HG02610 (cell line): ENCODE data around the gene TTLL5.
"Not testable (repeated sequence)": the region's sequence is repeated elsewhere in the genome, so short reads cannot be mapped to it uniquely, and the experiment has no call there.

Source experiments
- ATAC-seq: cut with Tn5 transposase; IDR thresholded peaks from one replicate; pipeline ENCODE4 v1.9.1; 2021; ENCODE audit warnings: mild to moderate bottlenecking, moderate library complexity; ENCODE audit not compliant: unreplicated experiment

Gene TTLL5

GRCh38 chr14:75831455-75831854 is 170.4 kb downstream of the TTLL5 start:
- ATAC-seq: no peak

DNA sequence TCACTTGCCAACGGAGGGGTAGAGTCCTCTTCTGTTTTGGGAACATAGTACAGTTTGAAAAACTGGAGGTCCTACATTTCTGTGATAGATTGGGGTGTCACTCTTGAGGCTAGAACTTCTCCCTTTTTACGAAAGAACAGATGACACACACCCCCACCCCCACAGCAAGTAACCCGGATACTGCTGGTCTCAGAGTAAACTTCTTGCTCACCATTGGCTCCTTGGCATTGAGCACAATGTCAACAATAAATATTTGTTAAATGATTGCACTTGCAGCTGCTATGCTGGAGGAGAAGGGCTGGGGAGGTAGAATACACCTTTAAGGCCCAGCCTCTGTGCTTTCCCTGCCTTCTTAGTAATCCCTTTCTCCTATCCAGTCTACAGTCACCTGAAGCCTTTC is 170.9 kb downstream of the TTLL5 start:
- no peak for ATAC-seq

GRCh38 chr14:75832621-75833297 is 171.7 kb downstream of the TTLL5 start:
- no peak for ATAC-seq

GRCh38 chr14:75833326-75834020 is 172.4 kb downstream of the TTLL5 start:
- ATAC-seq: no peak

DNA sequence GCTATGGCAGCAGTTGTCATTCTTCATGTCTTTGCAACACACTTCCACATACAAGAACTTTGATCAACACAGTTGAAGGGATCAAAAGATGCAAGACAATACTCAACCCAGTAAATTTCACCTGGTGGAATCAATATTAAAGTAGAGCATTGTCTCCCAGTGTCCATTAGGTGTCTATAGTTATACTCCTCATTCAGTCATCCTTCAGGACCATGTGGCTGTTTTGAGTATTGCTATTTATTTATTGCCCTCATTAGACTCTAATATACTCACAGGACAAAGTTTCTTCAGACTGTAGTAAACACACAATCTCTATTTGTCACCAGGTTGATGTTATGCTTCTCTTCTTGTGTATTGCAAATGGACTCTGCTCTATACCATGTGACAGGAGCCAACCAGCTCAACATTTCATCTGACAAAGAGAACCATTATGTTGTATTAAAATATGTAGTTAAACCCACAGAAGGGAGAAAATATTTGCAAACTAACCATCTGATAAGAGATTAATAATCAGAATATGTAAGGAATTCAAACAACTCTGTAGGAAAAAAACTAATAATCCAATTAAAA is 174.2 kb downstream of the TTLL5 start:
- no peak for ATAC-seq

DNA sequence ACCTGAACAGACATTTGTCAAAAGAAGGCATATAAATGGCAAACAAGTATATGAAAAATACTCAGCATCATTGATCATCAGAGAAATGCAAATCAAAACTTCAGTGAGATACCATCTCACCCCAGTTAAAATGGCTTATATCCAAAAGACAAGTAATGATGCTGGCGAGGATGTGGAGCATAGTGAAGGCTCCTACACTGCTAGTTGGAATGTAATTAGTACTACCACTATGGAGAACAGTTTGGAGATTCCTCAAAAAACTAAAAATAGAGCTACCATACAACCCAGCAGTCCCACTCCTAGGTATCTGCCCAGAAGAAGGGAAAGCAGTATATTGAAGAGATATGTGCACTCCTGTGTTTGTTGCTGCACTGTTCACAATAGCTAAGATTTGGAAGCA is 174.7 kb downstream of the TTLL5 start:
- ATAC-seq: no peak

DNA sequence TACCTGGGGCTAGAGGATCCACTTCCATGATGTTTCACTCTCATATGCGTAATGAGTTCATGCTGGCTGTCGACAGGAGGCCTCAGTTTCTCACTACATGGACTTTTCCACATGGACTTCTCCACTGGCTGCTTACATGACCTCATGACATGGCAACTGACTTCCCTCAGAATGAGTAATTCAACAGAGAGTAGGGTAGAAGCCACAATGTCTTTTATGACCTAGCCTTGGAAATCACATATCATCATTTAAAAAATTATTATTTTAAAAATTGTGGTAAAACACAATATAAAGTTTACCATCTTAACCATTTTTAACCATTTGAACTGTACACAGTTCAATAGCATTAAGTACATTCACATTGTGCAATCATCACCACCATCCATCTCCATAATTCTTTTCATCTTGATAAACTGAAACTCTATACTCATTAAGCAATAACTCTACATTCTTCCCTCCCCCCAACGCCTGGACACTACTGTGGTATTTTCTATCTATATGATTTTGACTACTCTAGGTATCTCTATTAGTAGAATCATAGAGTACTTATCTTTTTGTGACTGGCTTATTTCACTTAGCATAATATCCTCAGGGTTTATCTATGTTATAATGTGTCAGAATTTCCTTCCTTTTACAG is 176.2 kb downstream of the TTLL5 start:
- no peak for ATAC-seq

DNA sequence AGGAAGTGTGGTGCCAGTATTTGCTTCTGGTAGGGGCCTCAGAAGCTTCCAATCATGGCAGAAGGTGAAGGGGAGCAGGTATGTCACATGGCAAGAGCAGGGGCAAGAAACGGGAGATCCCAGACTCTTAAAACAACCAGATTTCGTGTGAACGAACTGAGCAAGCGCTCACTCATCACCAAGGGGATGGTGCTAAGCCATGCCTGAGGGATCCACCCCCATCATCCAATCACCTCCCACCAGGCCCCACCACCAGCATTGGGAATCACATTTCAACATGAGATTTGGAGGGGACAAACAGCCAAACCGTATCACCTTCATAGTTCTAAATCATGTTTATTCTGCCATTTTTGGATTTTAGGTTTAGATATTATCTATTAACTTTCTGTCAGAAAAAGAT is 179.9 kb downstream of the TTLL5 start:
- ATAC-seq: no peak

DNA sequence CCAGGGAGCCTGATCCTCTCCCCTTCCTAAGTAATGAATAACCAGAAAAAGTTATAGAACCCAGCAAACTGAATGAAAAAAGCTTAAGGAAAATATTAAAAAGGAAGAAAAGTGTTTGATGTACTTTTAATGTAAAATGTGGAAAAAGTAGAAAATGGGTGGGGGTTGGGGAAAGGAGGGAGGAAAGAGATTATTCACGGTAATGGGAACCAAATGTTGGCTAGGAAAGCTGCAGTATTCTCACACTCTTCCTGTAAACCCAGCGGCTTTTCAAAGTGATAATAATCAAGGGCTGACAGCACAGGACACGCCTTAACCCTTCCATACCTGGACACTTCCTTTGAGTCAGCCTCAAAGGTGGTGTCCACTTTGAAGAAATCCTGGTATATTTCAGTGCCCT is 181.5 kb downstream of the TTLL5 start:
- ATAC-seq: no peak

DNA sequence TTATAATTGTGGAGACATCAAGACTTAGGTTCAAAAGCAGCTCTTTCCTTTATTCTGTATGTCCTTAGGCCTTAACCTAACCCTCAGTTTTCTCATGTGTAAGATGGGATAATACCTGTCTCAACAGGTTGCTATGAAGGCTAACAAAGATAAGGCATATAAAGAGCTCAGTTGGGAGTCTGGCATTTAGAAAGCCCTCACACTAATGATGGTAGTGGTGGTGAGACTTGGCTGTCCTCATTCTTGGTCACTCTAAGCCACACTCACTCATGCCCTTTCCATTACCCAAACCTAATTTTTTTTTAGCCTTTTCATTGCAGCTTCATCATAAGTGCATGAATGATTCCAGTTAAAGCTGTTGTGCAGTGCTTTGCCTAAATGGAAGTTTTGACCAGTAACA is 183.4 kb downstream of the TTLL5 start:
- ATAC-seq: no peak

DNA sequence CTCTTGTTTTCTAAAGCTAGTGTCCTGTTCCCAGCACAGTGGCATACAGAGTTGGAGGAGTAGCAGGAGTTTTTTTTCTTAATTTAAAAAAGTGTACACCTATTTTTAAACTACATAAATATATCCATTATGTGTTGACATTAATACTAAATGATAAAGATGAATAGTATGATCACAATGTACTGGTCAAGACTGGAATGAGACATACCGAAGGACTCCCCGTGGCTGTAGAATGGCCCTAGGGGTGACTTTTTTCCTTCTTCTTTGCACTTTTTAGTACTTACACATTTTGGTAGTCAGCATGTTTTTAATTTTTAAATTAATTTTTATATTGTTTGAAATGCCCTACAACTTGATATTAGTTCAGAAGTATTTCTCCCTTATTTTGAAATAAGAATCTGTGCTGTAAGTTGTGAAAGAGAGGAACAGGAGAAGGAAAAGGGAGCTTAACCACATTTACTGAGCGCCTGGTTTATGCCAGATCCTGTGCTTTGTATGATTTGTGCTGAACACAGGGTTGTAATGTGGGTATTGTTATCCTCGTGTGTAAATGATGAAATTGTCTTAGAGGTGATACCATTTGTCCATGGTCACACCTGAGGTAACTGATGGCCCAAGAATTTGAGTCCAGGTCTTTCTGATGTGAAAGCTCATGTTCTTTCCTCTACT is 184.2 kb downstream of the TTLL5 start:
- no peak for ATAC-seq

DNA sequence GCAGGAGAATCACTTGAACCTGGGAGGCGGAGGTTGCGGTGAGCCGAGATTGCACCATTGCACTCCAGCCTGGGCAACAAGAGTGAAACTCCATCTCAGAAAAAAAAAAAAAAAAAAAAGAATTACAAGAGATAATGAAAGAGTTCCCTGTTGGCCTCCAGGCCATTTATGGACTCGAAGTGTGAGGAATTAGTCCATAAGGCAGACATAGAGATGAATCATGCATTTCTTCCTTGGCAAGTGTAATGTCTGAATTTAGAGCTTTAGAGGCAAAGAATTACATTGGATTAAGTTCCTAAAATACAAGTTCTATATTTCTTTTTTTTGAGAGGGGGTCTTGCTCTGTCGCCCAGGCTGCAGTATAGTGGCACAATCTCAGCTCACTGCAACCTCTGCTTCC is 185.6 kb downstream of the TTLL5 start:
- ATAC-seq: not testable (repeated sequence)

DNA sequence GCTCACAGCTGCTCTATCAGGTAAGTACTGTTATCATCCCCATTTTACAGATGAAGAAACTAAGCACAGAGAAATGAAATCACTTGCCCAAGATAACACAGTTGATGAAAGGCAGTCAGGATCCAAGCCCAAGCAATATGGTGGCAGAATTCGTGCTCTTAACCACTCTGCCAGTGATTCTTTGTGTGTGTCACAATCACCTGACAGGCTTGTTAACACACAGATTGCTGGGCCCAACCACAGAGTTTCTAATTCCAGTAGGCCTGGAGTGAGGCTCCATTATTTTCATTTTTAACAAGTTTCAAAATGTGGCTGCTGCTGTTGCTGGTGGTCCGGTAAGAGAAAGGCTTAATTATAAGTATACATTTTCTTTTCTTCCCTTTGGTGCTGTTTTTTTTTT is 186.5 kb downstream of the TTLL5 start:
- ATAC-seq: no peak

DNA sequence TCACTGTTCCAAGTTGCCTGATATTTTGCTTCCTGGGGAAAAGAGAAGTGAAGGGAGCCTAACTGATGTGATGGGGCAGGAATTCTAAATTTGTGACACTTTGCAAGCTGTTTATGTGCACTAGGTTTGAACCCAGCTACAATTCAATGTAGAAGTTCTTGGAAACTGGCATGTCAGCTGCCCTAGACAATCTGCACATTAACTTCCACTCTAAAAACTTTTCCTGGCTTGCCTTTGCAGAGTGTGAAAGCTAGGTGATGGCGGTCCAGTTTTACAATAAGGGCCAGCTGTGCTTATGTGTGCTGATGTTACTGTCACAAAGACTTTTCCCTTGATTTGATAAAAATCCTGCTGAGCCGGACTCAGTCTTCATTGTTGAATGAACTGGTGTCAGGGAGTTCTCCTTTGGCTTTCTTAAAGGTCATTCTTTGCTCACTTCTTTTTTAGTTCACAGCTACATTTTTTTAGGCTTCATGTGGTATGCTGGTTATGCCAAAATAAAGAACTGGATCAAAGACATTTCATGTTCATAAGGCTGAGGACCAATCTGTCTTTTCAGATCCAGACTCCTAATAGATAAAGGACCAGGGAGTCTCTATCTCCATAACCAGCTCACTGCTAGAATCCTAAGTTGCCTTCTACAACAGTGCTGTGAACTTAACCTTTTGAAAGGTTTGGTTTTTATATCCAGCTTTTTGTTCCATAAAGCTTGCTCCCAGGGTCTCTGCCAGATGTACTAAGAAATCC is 187.3 kb downstream of the TTLL5 start:
- ATAC-seq: no peak

DNA sequence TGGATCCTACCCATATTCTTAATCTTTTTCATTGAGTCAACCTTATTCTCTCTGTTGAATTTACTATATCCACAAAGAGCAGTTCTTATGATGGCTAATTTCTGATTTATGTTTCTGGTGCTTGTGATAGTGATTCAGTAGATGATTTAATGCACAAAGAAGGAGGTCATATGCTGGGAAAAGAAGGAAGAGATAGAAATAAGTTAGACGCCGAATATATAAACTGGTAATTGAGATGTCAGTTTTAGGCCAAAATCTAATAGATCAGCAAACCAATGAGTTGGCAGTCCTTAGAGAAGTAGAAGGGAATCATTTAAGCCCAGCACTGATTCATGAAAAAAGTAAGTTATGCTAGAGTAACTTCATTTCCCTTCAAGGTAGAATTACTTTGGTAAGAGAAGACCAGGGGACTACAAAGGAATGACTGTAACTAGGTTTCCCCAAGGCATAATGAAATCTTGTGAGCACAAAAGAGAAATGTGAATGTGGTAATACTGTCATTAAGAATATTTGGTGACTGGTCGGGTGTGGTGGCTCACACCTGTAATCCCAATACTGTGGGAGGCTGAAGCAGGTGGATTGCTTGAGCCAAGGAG is 188.4 kb downstream of the TTLL5 start:
- no peak for ATAC-seq

DNA sequence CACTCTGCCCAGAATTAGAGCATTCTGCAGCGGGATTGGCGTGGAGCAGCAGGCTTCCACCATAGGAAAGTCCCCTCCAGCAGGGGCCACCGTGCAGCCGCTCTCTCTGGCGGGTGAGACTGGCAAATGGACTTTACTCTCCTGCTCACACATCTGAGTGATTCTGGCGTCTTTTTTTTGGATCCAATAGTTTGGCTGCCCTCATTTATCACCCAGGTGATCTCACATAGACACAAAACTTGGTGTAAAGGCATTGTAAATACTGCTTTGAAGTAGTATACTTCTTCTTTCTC is 190.5 kb downstream of the TTLL5 start:
- ATAC-seq: no peak

DNA sequence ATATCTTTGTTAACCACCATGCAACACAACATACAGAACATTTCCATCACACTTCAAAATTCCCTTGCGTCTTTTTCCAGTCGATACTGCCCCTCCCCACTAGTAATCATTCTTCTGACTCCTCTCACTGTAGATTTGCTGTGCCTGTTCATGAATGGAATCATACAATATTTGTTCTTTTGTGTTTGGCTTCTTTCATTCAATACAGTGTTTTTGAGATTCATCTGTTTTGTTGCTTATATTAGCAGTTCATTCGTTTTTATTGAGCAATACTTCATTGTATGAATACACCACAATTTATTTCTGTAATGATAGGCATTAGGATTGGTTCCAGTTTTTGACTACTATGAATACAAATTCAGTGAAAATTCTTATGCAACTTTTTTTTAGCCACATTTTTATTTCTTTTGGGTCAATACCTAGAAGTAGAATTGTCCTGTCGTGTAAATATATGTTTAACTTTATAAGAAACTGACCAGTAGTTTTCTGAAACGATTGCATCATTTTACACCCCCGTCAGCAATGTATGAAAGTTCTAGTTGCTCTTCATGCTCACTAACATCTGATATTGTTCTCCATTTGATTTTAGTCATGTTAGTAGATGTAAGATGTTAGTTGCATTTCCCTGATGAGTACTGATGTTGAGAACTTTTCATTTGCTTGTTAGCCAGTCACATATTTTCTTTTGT is 193.2 kb downstream of the TTLL5 start:
- no peak for ATAC-seq

GRCh38 chr14:75857199-75857598 is 196.2 kb downstream of the TTLL5 start:
- ATAC-seq: no peak

DNA sequence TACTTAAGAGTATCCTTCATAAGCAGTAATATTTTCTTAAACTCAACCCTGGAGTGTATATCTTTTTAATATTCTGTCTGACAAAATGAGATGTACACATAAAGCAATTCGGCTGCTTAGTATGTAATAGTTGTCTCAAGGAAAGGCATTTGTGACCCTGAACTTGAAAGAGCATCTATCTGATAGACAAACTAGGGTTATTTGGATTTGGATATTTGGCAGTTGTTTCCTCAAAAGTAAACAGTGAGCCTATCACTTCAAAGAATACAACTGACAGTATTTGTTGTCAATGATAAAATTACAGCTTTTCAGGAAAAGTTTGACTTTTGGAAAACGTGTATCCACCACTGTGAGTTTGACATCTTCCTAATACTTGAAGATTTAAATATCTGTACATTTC is 197.3 kb downstream of the TTLL5 start:
- ATAC-seq: no peak

DNA sequence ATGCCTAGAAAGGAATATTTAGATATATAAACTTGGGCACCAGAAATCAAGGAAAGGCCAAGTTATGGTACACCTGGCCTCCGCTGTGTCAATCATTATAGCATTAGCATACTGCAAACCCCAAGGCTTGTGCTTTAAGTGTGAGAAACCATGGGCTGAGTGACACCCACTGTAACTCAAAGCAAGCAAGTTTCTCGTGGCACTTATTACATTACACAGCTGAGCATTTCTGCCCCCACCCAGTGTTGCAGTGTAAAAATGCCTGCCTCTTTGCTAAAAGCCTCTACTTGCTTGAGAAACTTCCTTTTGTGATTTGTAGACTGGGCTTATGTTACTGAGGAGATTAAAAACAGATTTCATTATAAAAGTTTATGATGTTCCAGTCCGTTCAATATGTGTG is 198.7 kb downstream of the TTLL5 start:
- ATAC-seq: no peak
